ENCODE measurements around the gene ATP2B2. TPM values are rescaled to one million over a fixed set of nuclear protein-coding genes. Genes with fewer than 3 reads are reported as not detected.

The ATP2B2 gene
- total and polyA plus RNA-seq, 10 of the 15 experiments (the other 5 are each of a cell fraction or from before 2014, with no cell fraction given), result 0.04 TPM; not detected in 9

DNA sequence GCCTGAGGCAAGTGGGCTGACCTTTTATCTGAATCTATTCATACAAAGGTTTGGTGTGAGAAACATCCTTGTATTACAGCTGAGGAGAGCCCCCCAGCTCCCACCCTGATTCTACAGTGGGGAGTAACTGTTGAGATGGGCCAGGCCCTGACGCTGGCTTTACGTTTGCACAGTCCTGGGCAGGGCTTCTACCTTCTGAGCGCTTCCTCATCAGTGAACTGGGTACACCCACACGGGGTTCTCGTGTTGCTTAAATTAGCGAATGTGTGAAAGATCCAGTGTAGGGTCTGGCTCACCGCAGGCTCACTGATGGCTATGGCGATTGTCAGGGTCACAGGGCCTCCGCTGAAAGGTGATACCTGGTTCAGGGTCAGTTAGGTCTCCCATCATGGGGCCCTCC lies 205.3 kb downstream of the ATP2B2 start:
- no peaks in the 10 kb centered on the region for H4K20me1 ChIP-seq (ENCODE audit: control insufficient read depth, insufficient read depth)
- H3K4me1 ChIP-seq (ENCODE audit: control insufficient read depth, insufficient read depth, low read length), result peaks cover 9% of the 10 kb centered on the region
- ChIA-PET RAD21 (ENCODE audit: unreplicated experiment) (no interaction called here), CTCF (no interaction called here), POLR2A (interaction anchor here (0.6 to 1.2 kb wide), 3 partner anchors 13 to 456 kb away, joined by 3 to 4 read pairs (median 3); partner anchors contain the start of gene RPUSD3), SMC1A (ENCODE audit: uncharacterized antibody, unreplicated experiment) (no interaction called here)
- intact Hi-C loops (cut with micrococcal nuclease; ENCODE audit: unreplicated experiment) (no loop called here), in situ Hi-C loops (cut with MboI) (no loop called here)
- H3K36me3 ChIP-seq (ENCODE audit: control insufficient read depth in 2 of 2, insufficient read depth in 2 of 2, low read length in 1 of 2), result peaks cover 19 to 35% of the 10 kb centered on the region in 2 experiments
- H2AFZ ChIP-seq (ENCODE audit: control insufficient read depth, low read depth, low read length), result no peak overlapping the region
- DNase-seq (ENCODE audit: low read depth, low spot score) (no peak), ATAC-seq (peak; percentile 24), FAIRE-seq (no peak)
- BruUV-seq (replicated peaks), result no TSS peak
- peak overlapping the region; percentile 58 for H3K27ac ChIP-seq (ENCODE audit: control insufficient read depth, insufficient read depth)
- TF ChIP-seq, protein P1, sequence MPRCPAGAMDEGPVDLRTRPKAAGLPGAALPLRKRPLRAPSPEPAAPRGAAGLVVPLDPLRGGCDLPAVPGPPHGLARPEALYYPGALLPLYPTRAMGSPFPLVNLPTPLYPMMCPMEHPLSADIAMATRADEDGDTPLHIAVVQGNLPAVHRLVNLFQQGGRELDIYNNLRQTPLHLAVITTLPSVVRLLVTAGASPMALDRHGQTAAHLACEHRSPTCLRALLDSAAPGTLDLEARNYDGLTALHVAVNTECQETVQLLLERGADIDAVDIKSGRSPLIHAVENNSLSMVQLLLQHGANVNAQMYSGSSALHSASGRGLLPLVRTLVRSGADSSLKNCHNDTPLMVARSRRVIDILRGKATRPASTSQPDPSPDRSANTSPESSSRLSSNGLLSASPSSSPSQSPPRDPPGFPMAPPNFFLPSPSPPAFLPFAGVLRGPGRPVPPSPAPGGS (IDR thresholded peaks at IDR 0.05; ENCODE audit: borderline replicate concordance, insufficient read depth, low read depth, low read length, poor library complexity, severe bottlenecking), result peak; percentile 37
- TF ChIP-seq POLR2A (IDR thresholded peaks at IDR 0.05; ENCODE audit: low read depth, low read length) (peak; percentile 55; the same call in 1 of the 2 replicates), TCF3 (IDR thresholded peaks at IDR 0.05; ENCODE audit: borderline replicate concordance, insufficient read depth, low read depth, low read length) (0 out of 2 replicates have a peak, but pooled peaks have one; percentile 28), HDAC6 (IDR thresholded peaks at IDR 0.05; ENCODE audit: unreplicated experiment) (no peak)
- H3K27me3 ChIP-seq (replicated peaks in 1 of 2; ENCODE audit: control insufficient read depth in 2 of 2, insufficient read depth in 2 of 2, low read length in 1 of 2), result no peaks in the 10 kb centered on the region
- H3K4me3 ChIP-seq, result no peak overlapping the region
- H3K9me3 ChIP-seq (replicated peaks; ENCODE audit: control insufficient read depth, insufficient read depth, low read length), result no peaks in the 10 kb centered on the region; the same call in 1 of the 3 replicates
- peaks cover 1% of the 10 kb centered on the region; the same call in 1 of the 2 replicates for H3K79me2 ChIP-seq (ENCODE audit: control insufficient read depth, insufficient read depth, low read length)
- H3K9ac ChIP-seq (ENCODE audit: control insufficient read depth, insufficient read depth, low read length), result no peak overlapping the region
- H3K4me2 ChIP-seq (ENCODE audit: control insufficient read depth, insufficient read depth), result no peak overlapping the region
- WGBS (ENCODE audit: insufficient coverage, insufficient replicate concordance, low lambda C conversion rate, missing lambda C conversion rate), result 92% methylated on average over 9 of the region's 9 CpGs

DNA sequence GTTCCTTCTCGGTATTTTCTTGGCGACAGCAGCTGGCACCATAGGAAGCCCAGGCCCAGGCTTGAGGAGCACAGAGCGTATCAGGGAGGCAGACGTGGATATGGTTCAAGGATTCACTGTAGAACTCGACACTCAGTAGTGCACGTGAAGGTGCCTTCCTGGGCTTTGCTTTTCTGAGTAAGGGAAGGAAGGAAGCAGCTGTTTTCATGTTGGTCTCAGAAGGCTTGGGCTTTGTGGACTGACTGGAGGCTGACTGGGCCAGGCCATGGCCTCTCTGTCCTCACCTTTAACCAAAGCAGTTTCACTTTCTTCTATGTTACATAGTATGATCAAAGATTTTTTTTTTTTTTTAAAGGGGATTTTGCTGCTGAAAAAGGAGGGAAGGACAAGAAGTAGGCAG lies 205.7 kb downstream of the ATP2B2 start:
- Histone ChIP-seq H2AFZ (ENCODE audit: control insufficient read depth, low read depth, low read length) (no peak overlapping the region; the same call in 1 of the 2 replicates), H3K27me3 (replicated peaks in 1 of 2; ENCODE audit: control insufficient read depth in 2 of 2, insufficient read depth in 2 of 2, low read length in 1 of 2) (no peaks in the 10 kb centered on the region), H3K4me1 (ENCODE audit: control insufficient read depth, insufficient read depth, low read length) (peaks cover 9% of the 10 kb centered on the region), H3K4me3 (no peak overlapping the region), H3K9ac (ENCODE audit: control insufficient read depth, insufficient read depth, low read length) (no peak overlapping the region; the same call in 1 of the 2 replicates), H3K9me3 (replicated peaks; ENCODE audit: control insufficient read depth, insufficient read depth, low read length) (no peaks in the 10 kb centered on the region; the same call in 1 of the 3 replicates), H3K79me2 (ENCODE audit: control insufficient read depth, insufficient read depth, low read length) (peaks cover 1% of the 10 kb centered on the region; the same call in 1 of the 2 replicates), H3K36me3 (ENCODE audit: control insufficient read depth in 2 of 2, insufficient read depth in 2 of 2, low read length in 1 of 2) (peaks cover 19 to 32% of the 10 kb centered on the region in 2 experiments), H3K27ac (ENCODE audit: control insufficient read depth, insufficient read depth) (peak overlapping the region; percentile 58), H4K20me1 (ENCODE audit: control insufficient read depth, insufficient read depth) (no peaks in the 10 kb centered on the region), H3K4me2 (ENCODE audit: control insufficient read depth, insufficient read depth) (peak overlapping the region; percentile 54; the same call in 1 of the 2 replicates)
- in situ Hi-C loops (cut with MboI), result no loop called here
- intact Hi-C loops (cut with micrococcal nuclease; ENCODE audit: unreplicated experiment), result no loop called here
- 53% methylated on average over 6 of the region's 6 CpGs for WGBS (ENCODE audit: insufficient coverage, insufficient replicate concordance, low lambda C conversion rate, missing lambda C conversion rate)
- ATAC-seq, result peak; percentile 91
- ChIA-PET RAD21 (ENCODE audit: unreplicated experiment) (no interaction called here), SMC1A (ENCODE audit: uncharacterized antibody, unreplicated experiment) (no interaction called here), POLR2A (interaction anchor here (0.6 to 1.2 kb wide), 3 partner anchors 13 to 456 kb away, joined by 3 to 4 read pairs (median 3); partner anchors contain the start of gene RPUSD3), CTCF (interaction anchor here (0.6 to 1.0 kb wide), 3 partner anchors 19 to 108 kb away, joined by 3 to 4 read pairs (median 3); no protein-coding TSS in a partner anchor)
- no TSS peak for BruUV-seq (replicated peaks)
- no peak for FAIRE-seq
- DNase-seq (ENCODE audit: low read depth, low spot score), result no peak
- TF ChIP-seq SUZ12 (IDR thresholded peaks at IDR 0.05; ENCODE audit: unreplicated experiment) (no peak), BCL11A (IDR thresholded peaks at IDR 0.05; ENCODE audit: low read depth, low read length) (no peak), EED (IDR thresholded peaks at IDR 0.05; ENCODE audit: low read depth) (0 out of 2 replicates have a peak, but pooled peaks have one; percentile 25), YY1 (IDR thresholded peaks at IDR 0.05; ENCODE audit: low read depth, low read length) (0 out of 2 replicates have a peak, but pooled peaks have one; percentile 14), RELA (IDR thresholded peaks at IDR 0.05; ENCODE audit: borderline replicate concordance, partially characterized antibody) (no peak), JUNB (IDR thresholded peaks at IDR 0.05) (no peak), CREB1 (IDR thresholded peaks at IDR 0.05; ENCODE audit: low read depth) (0 out of 2 replicates have a peak, but pooled peaks have one; percentile 14), BHLHE40 (IDR thresholded peaks at IDR 0.05; ENCODE audit: borderline replicate concordance in 1 of 2, low read depth in 2 of 2, low read length in 1 of 2) (peak; percentile 76 to 84), MTA2 (IDR thresholded peaks at IDR 0.05; ENCODE audit: low read depth) (no peak), PAX8 (IDR thresholded peaks at IDR 0.05) (no peak), RUNX3 (IDR thresholded peaks at IDR 0.05; ENCODE audit: low read length) (peak; percentile 55)
- TF ChIP-seq, protein P2, sequence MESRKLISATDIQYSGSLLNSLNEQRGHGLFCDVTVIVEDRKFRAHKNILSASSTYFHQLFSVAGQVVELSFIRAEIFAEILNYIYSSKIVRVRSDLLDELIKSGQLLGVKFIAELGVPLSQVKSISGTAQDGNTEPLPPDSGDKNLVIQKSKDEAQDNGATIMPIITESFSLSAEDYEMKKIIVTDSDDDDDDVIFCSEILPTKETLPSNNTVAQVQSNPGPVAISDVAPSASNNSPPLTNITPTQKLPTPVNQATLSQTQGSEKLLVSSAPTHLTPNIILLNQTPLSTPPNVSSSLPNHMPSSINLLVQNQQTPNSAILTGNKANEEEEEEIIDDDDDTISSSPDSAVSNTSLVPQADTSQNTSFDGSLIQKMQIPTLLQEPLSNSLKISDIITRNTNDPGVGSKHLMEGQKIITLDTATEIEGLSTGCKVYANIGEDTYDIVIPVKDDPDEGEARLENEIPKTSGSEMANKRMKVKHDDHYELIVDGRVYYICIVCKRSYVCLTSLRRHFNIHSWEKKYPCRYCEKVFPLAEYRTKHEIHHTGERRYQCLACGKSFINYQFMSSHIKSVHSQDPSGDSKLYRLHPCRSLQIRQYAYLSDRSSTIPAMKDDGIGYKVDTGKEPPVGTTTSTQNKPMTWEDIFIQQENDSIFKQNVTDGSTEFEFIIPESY (IDR thresholded peaks at IDR 0.05), result no peak
